HG03457 (cell line): ENCODE results near the gene SGMS1.
"Not testable (repeated sequence)": the region's sequence is repeated elsewhere in the genome, so short reads cannot be mapped to it uniquely, and the experiment has no call there.

Source experiments
- ATAC-seq: cut with Tn5 transposase; IDR thresholded peaks from one replicate; pipeline ENCODE4 v1.9.1; 2021; ENCODE audit warnings: moderate number of reproducible peaks; ENCODE audit not compliant: unreplicated experiment

SGMS1 gene

GRCh38 chr10:50384238-50384637 is 239.5 kb downstream of the SGMS1 start:
- ATAC-seq: no peak

- no peak for ATAC-seq
Observed at GRCh38 chr10:50382576-50383023, 241.2 kb downstream of the SGMS1 start.

GRCh38 chr10:50381642-50382041 is 242.1 kb downstream of the SGMS1 start:
- no peak for ATAC-seq

GRCh38 chr10:50379616-50380015 is 244.1 kb downstream of the SGMS1 start:
- no peak for ATAC-seq

GRCh38 chr10:50375745-50376144 is 248.0 kb downstream of the SGMS1 start:
- no peak for ATAC-seq

- no peak for ATAC-seq
Observed at GRCh38 chr10:50375051-50375452, 248.7 kb downstream of the SGMS1 start.

- no peak for ATAC-seq
Observed at GRCh38 chr10:50373821-50374501, 249.8 kb downstream of the SGMS1 start.

GRCh38 chr10:50369931-50370330 is 253.8 kb downstream of the SGMS1 start:
- no peak for ATAC-seq

GRCh38 chr10:50367732-50368131 is 256.0 kb downstream of the SGMS1 start:
- no peak for ATAC-seq

GRCh38 chr10:50366421-50366820 is 257.3 kb downstream of the SGMS1 start:
- ATAC-seq: not testable (repeated sequence)

- not testable (repeated sequence) for ATAC-seq
Observed at GRCh38 chr10:50364730-50365129, 259.0 kb downstream of the SGMS1 start.

GRCh38 chr10:50362547-50363125 is 261.1 kb downstream of the SGMS1 start:
- ATAC-seq: peak; percentile 61

- no peak for ATAC-seq
Observed at GRCh38 chr10:50361946-50362345, 261.8 kb downstream of the SGMS1 start.

- no peak for ATAC-seq
Observed at GRCh38 chr10:50360077-50360850, 263.5 kb downstream of the SGMS1 start.

- no peak for ATAC-seq
Observed at GRCh38 chr10:50358925-50359687, 264.6 kb downstream of the SGMS1 start.

GRCh38 chr10:50358411-50358810 is 265.3 kb downstream of the SGMS1 start:
- no peak for ATAC-seq

- ATAC-seq: not testable (repeated sequence)
Observed at GRCh38 chr10:50356481-50356832, 267.3 kb downstream of the SGMS1 start.

GRCh38 chr10:50355693-50356480 is 267.9 kb downstream of the SGMS1 start:
- ATAC-seq: not testable (repeated sequence)

- ATAC-seq: no peak
Observed at GRCh38 chr10:50351483-50352146, 272.1 kb downstream of the SGMS1 start.

GRCh38 chr10:50350366-50350765 is 273.4 kb downstream of the SGMS1 start:
- ATAC-seq: no peak
